ENCODE results near the gene PLXNA4. TPM values are rescaled to one million over a fixed set of nuclear protein-coding genes. Genes with fewer than 3 reads are reported as not detected.

Gene PLXNA4
- total and polyA plus RNA-seq, 10 donors: 0.15 to 14.7 (median 8.7) TPM

DNA sequence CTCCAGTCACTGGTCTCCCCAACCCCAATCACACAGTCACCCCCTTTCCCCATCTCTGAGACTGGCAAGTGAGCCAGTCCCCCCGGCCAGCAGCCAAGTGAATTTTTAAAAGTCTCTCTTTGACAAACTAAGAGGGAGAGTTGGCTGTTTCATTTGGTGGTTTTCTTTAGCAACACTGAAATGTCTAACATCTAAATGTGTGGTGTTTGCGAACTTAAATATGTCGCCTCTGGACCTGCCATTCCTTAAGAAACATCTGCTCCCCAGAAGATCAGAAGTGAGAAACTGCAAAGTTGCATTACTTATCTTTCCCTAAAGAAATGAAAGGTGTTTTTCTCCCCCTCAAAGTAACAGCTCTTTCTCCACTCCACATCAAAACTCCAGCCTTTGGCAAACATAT lies 34.7 kb upstream of the PLXNA4 start:
- DNase-seq: no peak
- Histone ChIP-seq H3K4me3 (no peak overlapping the region), H3K9me3 (no peaks in the 10 kb centered on the region), H3K4me1 (peaks cover 0 to 14% (median 6%) of the 10 kb centered on the region in 6 donors), H3K36me3 (no peaks in the 10 kb centered on the region), H3K27me3 (replicated peaks in 1 of 7) (peaks cover 0 to 29% (median 0%) of the 10 kb centered on the region in 7 donors), H3K27ac (no peak overlapping the region)
- intact Hi-C loops (cut with DNase I; ENCODE audit: low total_unique reads): no loop called here
- TF ChIP-seq POLR2AphosphoS5 (IDR thresholded peaks at IDR 0.05) (no peak), POLR2A (IDR thresholded peaks at IDR 0.05) (no peak), CTCF (IDR thresholded peaks at IDR 0.05 in 8 of 11, conservative IDR thresholded peaks at IDR 0.05 in 3 of 11) (no peak)
- 91 to 96% (median 94%) methylated on average over 3 of the region's 3 CpGs for WGBS, 5 donors

DNA sequence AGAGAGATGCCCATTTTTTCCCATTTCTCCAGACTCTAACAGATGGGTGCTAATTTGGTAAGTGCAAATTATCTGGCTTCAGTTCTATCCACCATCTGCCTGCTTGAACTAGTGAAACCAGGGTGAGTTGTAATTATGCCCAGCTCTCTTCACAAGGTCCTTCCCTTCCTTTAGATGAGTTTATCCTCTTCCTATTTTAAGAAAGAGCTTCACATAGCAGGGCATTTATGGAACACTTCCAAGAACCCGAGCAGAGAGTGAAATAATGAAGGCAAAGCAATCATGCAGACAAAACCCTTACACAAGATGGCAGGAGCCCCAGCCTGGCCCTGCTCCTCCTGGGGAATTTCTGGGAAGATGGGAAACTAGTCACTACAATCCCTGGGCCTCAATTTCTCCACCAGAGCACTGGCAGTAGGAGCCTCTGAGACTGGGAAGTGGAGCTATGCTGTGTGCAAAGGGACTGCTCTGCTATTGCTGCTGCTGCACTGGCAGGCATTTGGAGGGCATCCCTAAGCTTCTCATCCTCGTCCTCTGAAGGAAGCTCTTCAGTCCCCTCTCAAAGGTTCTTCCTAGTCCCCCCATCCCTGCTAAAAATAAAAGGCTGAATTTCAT lies 33.7 kb upstream of the PLXNA4 start:
- H3K9me3 ChIP-seq: no peaks in the 10 kb centered on the region

DNA sequence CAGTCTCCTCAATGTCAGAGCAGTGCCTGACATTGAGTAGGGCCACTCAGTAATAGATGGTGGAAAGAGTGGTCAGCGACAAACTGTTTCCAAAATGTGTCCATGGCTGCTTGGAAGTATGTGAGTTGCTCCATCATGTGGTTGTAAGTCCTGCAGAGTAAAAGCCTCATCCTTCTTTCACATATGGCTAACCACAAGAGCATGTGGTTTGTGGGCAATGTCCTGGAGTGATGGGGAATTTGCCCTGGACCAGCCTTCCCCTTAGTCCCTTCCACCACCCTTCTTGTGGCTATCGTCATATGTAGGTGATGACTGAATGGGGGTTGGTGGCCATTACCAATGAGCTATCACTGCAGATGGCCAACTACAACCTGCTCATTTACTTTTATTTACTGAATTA lies 33.0 kb upstream of the PLXNA4 start:
- Histone ChIP-seq H3K36me3 (no peaks in the 10 kb centered on the region), H3K27ac (no peak overlapping the region), H3K27me3 (replicated peaks in 1 of 7) (peaks cover 0 to 16% (median 0%) of the 10 kb centered on the region in 7 donors), H3K4me3 (no peak overlapping the region), H3K4me1 (peaks cover 0 to 2% (median 0%) of the 10 kb centered on the region in 6 donors), H3K9me3 (no peaks in the 10 kb centered on the region)
- DNase-seq: no peak
- WGBS, 5 donors: 68 to 92% (median 88%) methylated on average over 2 of the region's 2 CpGs
- intact Hi-C loops (cut with DNase I; ENCODE audit: low total_unique reads): no loop called here
- TF ChIP-seq POLR2AphosphoS5 (IDR thresholded peaks at IDR 0.05) (no peak), POLR2A (IDR thresholded peaks at IDR 0.05) (no peak), CTCF (IDR thresholded peaks at IDR 0.05 in 8 of 11, conservative IDR thresholded peaks at IDR 0.05 in 3 of 11) (no peak)

More for the DNA sequence above, 33.7 kb upstream of the PLXNA4 start:
- Histone ChIP-seq H3K27ac (no peak overlapping the region), H3K36me3 (no peaks in the 10 kb centered on the region), H3K4me1 (peaks cover 0 to 9% (median 5%) of the 10 kb centered on the region in 6 donors), H3K27me3 (replicated peaks in 1 of 7) (peaks cover 0 to 23% (median 0%) of the 10 kb centered on the region in 7 donors), H3K4me3 (no peak overlapping the region)
- no peak for DNase-seq
- TF ChIP-seq CTCF (IDR thresholded peaks at IDR 0.05 in 8 of 11, conservative IDR thresholded peaks at IDR 0.05 in 3 of 11) (no peak), POLR2A (IDR thresholded peaks at IDR 0.05) (no peak), POLR2AphosphoS5 (IDR thresholded peaks at IDR 0.05) (no peak)
- WGBS, 5 donors: 44 to 76% (median 62%) methylated on average over 2 of the region's 2 CpGs
- intact Hi-C loops (cut with DNase I; ENCODE audit: low total_unique reads): no loop called here

DNA sequence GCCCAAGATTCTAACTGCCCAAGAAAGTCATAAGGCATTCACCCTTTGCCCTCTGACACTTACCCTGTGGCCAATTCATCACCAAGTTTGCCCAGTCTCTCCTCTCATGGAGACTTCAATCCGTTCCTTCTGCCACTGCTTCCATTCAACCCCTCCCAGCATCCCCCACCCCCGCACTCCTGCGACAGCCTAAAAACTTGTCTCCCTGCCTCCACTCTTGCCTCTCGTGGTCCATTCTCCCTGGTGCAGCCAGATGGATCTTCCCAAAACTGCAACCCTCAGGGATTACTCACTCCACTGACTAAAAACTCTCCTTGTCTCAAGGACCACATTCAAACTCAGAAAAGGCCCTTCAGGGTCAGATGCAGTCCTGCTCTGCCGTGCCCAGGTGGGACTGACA lies 32.3 kb upstream of the PLXNA4 start:
- Histone ChIP-seq H3K36me3 (no peaks in the 10 kb centered on the region), H3K4me1 (no peaks in the 10 kb centered on the region), H3K27ac (no peak overlapping the region), H3K27me3 (replicated peaks in 1 of 7) (peaks cover 0 to 16% (median 0%) of the 10 kb centered on the region in 7 donors), H3K4me3 (no peak overlapping the region), H3K9me3 (no peaks in the 10 kb centered on the region)
- DNase-seq: no peak
- 84 to 92% (median 88%) methylated on average over 5 of the region's 5 CpGs for WGBS, 5 donors
- no peak for TF ChIP-seq CTCF (IDR thresholded peaks at IDR 0.05 in 8 of 11, conservative IDR thresholded peaks at IDR 0.05 in 3 of 11)
- TF ChIP-seq POLR2AphosphoS5 (IDR thresholded peaks at IDR 0.05): no peak
- TF ChIP-seq POLR2A (IDR thresholded peaks at IDR 0.05): no peak
- intact Hi-C loops (cut with DNase I; ENCODE audit: low total_unique reads): no loop called here
